Caco-2 (cell line): ENCODE results near the gene CCDC3. TPM values are rescaled to one million over a fixed set of nuclear protein-coding genes. Genes with fewer than 3 reads are reported as not detected.

ENCODE experiments used
- BruUV-seq: library from RNA; stranded (reverse); fragments of 400-500 nt; replicated peaks from 2 replicates; lab custom pipeline; 2021; lab: Mats Ljungman, UMichigan
- CTCF ChIA-PET: fragments of 300-600 bp; sonication (Branson Sonifier 250); formaldehyde crosslinking; loops from one replicate; lab custom pipeline; 2022; ENCODE audit warnings: antibody characterized with exemption; lab: Charles Lee
- POLR2A ChIA-PET: fragments of 300-600 bp; sonication (Branson Sonifier 250); formaldehyde crosslinking; loops from one replicate; lab custom pipeline; 2022; ENCODE audit warnings: antibody characterized with exemption; lab: Charles Lee
- DNase-seq, 2 experiments: peaks; one replicate each; pipeline versions ENCODE4 v3.0.0 to v3.0.0-alpha.2; 2020 to 2022
- H3K27me3 ChIP-seq: replicated peaks from 2 replicates; pipeline ENCODE4 v1.6.0; 2011; ENCODE audit warnings: low read length; ENCODE audit not compliant: control insufficient read depth, insufficient read depth
- H3K36me3 ChIP-seq: 2 replicates; pipeline ENCODE4 v1.5.1; 2011; ENCODE audit warnings: low read length; ENCODE audit not compliant: control insufficient read depth, insufficient read depth
- H3K4me1 ChIP-seq: fragments of 250-450 bp; sonication (Bioruptor Pico); 2 replicates; pipeline ENCODE4 v1.5.1; 2020; ENCODE audit warnings: mild to moderate bottlenecking
- H3K4me3 ChIP-seq: 2 replicates; pipeline ENCODE4 v1.5.1; 2011; ENCODE audit warnings: low read depth, mild to moderate bottlenecking, control low read depth, low read length
- H3K9me3 ChIP-seq: fragments of 250-450 bp; sonication (Bioruptor Pico); 2 replicates; pipeline ENCODE4 v1.5.1; 2020; ENCODE audit warnings: mild to moderate bottlenecking, moderate library complexity
- H3K27ac Mint-ChIP-seq: one replicate; pipeline ENCODE4 v1.8.0; 2022; ENCODE audit warnings: mixed read lengths; ENCODE audit not compliant: unreplicated experiment
- H3K27me3 Mint-ChIP-seq: one replicate; pipeline ENCODE4 v1.8.0; 2022; ENCODE audit warnings: mixed read lengths; ENCODE audit not compliant: insufficient read depth, unreplicated experiment
- H3K36me3 Mint-ChIP-seq: one replicate; pipeline ENCODE4 v1.8.0; 2022; ENCODE audit warnings: mild to moderate bottlenecking, mixed read lengths; ENCODE audit not compliant: insufficient read depth, unreplicated experiment
- H3K4me1 Mint-ChIP-seq: one replicate; pipeline ENCODE4 v1.8.0; 2022; ENCODE audit warnings: low read depth, mixed read lengths; ENCODE audit not compliant: unreplicated experiment
- H3K4me3 Mint-ChIP-seq: one replicate; pipeline ENCODE4 v1.8.0; 2022; ENCODE audit warnings: mild to moderate bottlenecking, moderate library complexity, mixed read lengths; ENCODE audit not compliant: unreplicated experiment
- H3K9me3 Mint-ChIP-seq: one replicate; pipeline ENCODE4 v1.8.0; 2022; ENCODE audit warnings: mixed read lengths; ENCODE audit not compliant: unreplicated experiment
- intact Hi-C: fragments of 100-400 bp; cut with micrococcal nuclease; formaldehyde crosslinking; loops from one replicate; pipeline ENCODE4 v1.10.0; 2022; ENCODE audit not compliant: unreplicated experiment
- total RNA-seq: library from RNA; stranded (reverse); gene quantifications from 2 replicates; pipeline ENCODE4 v1.2.3, GENCODE V29; 2022
- TF ChIP-seq, protein P1 (sequence below), 2 experiments: fragments of 200-600 bp in 1 of 2; IDR thresholded peaks; 1 replicate in 1 of 2; 2 replicates in 1 of 2; pipeline versions ENCODE4 v1.5.1 to v1.8.0; 2011 to 2022; ENCODE audit warnings: antibody characterized with exemption in 1 of 2, control low read depth in 1 of 2, inconsistent platforms in 1 of 2, low read depth in 1 of 2, low read length in 1 of 2, mild to moderate bottlenecking in 1 of 2, moderate library complexity in 1 of 2; ENCODE audit not compliant: insufficient read depth in 1 of 2, severe bottlenecking in 1 of 2, unreplicated experiment in 1 of 2

Gene CCDC3
- total RNA-seq, 1 experiment from 2014 or later = 3.2 TPM

DNA sequence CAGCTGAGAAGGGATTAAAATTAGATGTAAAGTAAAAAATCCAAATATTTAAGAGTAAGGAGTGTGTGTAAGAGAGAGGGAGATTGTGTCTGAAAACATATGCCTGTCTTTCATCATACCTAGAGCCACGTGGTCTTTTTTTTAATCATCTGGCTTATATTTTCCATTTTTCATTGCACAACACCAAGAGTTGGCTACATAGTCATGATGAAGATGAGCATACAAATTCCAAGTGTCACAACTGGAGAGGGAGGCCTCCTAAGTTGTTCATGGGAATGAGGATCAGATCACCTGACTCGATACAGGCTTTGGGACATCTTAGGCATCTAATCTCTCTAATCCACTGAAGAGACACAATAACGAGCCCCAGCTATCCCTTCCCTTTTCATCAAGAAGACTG lies 47.2 kb upstream of the CCDC3 start:
- no peaks in the 10 kb centered on the region for H3K27me3 ChIP-seq
- no peak overlapping the region for H3K4me3 Mint-ChIP-seq
- H3K27ac Mint-ChIP-seq = no peak overlapping the region
- H3K27me3 Mint-ChIP-seq = peaks cover 15% of the 10 kb centered on the region
- no peaks in the 10 kb centered on the region for H3K4me1 Mint-ChIP-seq
- H3K4me1 ChIP-seq = no peaks in the 10 kb centered on the region
- no peaks in the 10 kb centered on the region for H3K36me3 Mint-ChIP-seq
- no peak for DNase-seq
- POLR2A ChIA-PET = no interaction called here
- TF ChIP-seq, protein P1, sequence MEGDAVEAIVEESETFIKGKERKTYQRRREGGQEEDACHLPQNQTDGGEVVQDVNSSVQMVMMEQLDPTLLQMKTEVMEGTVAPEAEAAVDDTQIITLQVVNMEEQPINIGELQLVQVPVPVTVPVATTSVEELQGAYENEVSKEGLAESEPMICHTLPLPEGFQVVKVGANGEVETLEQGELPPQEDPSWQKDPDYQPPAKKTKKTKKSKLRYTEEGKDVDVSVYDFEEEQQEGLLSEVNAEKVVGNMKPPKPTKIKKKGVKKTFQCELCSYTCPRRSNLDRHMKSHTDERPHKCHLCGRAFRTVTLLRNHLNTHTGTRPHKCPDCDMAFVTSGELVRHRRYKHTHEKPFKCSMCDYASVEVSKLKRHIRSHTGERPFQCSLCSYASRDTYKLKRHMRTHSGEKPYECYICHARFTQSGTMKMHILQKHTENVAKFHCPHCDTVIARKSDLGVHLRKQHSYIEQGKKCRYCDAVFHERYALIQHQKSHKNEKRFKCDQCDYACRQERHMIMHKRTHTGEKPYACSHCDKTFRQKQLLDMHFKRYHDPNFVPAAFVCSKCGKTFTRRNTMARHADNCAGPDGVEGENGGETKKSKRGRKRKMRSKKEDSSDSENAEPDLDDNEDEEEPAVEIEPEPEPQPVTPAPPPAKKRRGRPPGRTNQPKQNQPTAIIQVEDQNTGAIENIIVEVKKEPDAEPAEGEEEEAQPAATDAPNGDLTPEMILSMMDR (IDR thresholded peaks at IDR 0.05; ENCODE audit: insufficient read depth in 1 of 2, low read depth in 1 of 2, low read length in 1 of 2, severe bottlenecking in 1 of 2, unreplicated experiment in 1 of 2) = no peak
- H3K36me3 ChIP-seq = no peaks in the 10 kb centered on the region
- CTCF ChIA-PET = no interaction called here
- no peaks in the 10 kb centered on the region for H3K9me3 Mint-ChIP-seq
- no peaks in the 10 kb centered on the region for H3K9me3 ChIP-seq
- intact Hi-C loops = no loop called here
- H3K4me3 ChIP-seq = no peak overlapping the region
- BruUV-seq = no TSS peak

DNA sequence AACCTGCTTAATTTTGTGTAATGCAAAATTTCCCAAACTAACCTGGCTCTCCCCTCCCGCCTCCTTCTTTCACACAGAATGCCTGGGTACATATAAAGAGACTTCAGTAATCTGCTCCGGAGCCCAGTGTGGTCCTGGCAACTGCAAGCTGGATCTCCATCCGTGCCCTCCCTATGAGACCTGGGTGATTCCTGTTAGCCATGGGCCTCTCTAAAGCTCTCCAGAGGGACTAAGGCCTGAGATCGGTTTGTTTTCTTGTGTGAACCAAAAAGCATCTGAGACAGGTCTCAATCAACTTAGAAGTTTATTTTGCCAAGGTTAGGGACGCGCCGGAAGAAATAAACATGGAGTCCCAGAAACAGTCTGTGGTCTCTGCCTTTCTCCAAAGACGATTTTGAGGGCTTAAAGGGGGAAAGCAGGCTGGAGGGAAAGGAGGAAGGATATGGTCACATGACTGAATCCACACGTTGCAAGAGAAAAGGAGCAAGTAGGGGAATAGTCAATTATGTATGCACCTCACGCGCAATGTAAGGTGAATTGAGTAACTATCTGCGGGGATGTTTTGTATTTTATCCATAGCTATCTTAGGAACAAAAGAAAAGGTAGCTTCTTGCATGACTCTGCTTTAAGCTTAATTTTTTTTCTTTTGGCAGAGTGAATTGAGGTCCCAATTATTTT lies 46.2 kb upstream of the CCDC3 start:
- no peak for DNase-seq
- Mint-ChIP-seq H3K27me3 (peaks cover 15% of the 10 kb centered on the region), H3K4me3 (no peak overlapping the region), H3K36me3 (no peaks in the 10 kb centered on the region), H3K27ac (no peak overlapping the region), H3K4me1 (no peaks in the 10 kb centered on the region), H3K9me3 (no peaks in the 10 kb centered on the region)
- Histone ChIP-seq H3K4me1 (no peaks in the 10 kb centered on the region), H3K4me3 (no peak overlapping the region), H3K36me3 (no peaks in the 10 kb centered on the region), H3K27me3 (no peaks in the 10 kb centered on the region), H3K9me3 (no peaks in the 10 kb centered on the region)
- ChIA-PET CTCF (no interaction called here), POLR2A (interaction anchor here (0.5 to 0.6 kb wide), 2 partner anchors 47 to 283 kb away, joined by 3 to 4 read pairs; no protein-coding TSS in a partner anchor)
- TF ChIP-seq, protein P1 (IDR thresholded peaks at IDR 0.05; ENCODE audit: insufficient read depth in 1 of 2, low read depth in 1 of 2, low read length in 1 of 2, severe bottlenecking in 1 of 2, unreplicated experiment in 1 of 2) = no peak
- no TSS peak for BruUV-seq
- intact Hi-C loops = no loop called here

DNA sequence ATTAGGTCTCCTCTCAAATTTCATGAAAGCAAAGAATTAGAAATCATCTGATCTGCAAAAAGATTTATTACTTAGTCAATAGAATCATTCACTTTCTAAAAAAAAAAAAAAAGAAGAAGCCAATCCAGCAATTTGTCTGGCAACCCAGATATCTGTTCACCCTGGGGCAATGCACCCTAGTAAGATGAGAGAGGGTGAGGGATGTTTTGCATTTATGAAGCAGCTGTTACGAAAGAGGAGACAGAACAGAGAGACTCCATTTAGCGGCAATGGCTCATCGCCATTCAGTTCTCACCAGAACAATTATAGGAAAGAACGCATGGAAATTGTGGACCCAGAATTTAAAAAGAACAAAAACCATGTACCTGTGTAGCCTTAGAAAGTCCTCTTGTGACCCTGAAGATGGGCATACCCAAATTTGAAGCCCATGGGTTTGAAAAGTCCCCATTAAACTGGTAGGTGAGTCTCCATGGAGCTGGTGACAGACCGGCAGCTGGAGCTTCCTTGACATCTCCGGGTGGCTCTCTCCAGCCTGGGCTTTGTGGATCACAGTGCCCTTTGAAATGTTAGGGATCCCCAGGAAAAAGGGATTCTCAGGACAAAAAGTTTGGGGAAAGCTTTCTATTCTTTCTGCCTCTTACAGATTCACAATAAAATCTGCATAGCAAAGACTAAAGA lies 45.5 kb upstream of the CCDC3 start:
- intact Hi-C loops = no loop called here
- Histone ChIP-seq H3K9me3 (no peaks in the 10 kb centered on the region), H3K27me3 (no peaks in the 10 kb centered on the region), H3K4me3 (no peak overlapping the region), H3K36me3 (no peaks in the 10 kb centered on the region), H3K4me1 (no peaks in the 10 kb centered on the region)
- H3K27me3 Mint-ChIP-seq = peaks cover 15% of the 10 kb centered on the region
- ChIA-PET POLR2A (interaction anchor here (0.5 kb wide), 1 partner anchor 282 kb away, joined by 4 read pairs; no protein-coding TSS in a partner anchor), CTCF (no interaction called here)
- no peak overlapping the region for H3K4me3 Mint-ChIP-seq
- H3K27ac Mint-ChIP-seq = no peak overlapping the region
- BruUV-seq = no TSS peak
- H3K9me3 Mint-ChIP-seq = no peaks in the 10 kb centered on the region
- no peaks in the 10 kb centered on the region for H3K4me1 Mint-ChIP-seq
- TF ChIP-seq, protein P1 (IDR thresholded peaks at IDR 0.05; ENCODE audit: insufficient read depth in 1 of 2, low read depth in 1 of 2, low read length in 1 of 2, severe bottlenecking in 1 of 2, unreplicated experiment in 1 of 2) = no peak
- no peak for DNase-seq
- H3K36me3 Mint-ChIP-seq = no peaks in the 10 kb centered on the region
